Stimulated activated CD4-positive, alpha-beta T cell treated with anti-CD3 and anti-CD28 coated beads, Interleukin-2, amount 100 ng/mL, for 4 hours (primary cell): ENCODE measurements around the gene PARD3.
"Not testable (repeated sequence)": the region's sequence is repeated elsewhere in the genome, so short reads cannot be mapped to it uniquely, and the experiment has no call there.

Experiments
- DNase-seq: peaks from one replicate; pipeline ENCODE4 v3.0.0-alpha.2; 2020; ENCODE audit warnings: low read depth

PARD3 gene

DNA sequence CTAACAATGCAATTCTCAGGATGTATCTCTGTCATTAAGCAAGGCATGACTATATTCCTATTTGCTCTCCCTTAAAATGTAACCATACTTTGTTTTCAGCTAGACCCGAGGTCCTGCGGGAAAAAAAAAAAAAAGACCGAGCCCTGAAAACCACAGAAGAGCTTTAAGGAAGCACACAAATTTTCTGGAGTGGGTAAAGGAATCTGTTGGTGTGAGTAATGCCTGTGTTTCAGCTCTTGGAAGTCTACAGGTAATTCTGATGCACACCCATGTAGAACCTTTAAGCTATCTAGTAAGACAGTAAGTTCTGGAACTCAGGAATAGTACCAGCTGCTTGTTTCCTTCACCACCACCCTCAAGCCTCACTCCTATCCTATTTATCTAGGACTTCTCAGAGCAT lies 351.1 kb downstream of the PARD3 start:
- no peak for DNase-seq

DNA sequence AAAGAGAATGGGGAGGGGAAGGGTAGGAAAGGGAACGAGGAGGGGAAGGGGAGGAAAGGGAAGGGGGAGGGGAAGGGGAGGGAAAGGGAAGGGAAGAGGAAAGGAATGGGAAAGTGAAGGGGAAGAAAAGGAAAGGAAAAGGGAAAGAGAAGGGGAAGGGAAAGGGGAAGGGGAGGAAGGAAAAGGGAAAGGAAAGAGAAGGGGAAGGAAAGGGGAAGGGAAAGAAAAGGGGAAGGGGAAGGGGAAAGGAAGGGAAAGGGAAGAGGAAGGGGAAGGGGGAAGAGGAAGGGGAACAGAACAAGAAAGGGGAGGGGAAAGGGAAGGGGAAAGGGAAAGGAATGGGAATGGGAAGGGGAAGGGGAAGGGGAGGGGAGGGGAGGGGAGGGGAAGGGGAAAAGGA lies 352.1 kb downstream of the PARD3 start:
- no peak for DNase-seq

GRCh38 chr10:34462056-34462455 lies 353.0 kb downstream of the PARD3 start:
- no peak for DNase-seq

- DNase-seq, result no peak
These were observed 360.4 kb downstream of the PARD3 start for GRCh38 chr10:34454590-34455261.

DNA sequence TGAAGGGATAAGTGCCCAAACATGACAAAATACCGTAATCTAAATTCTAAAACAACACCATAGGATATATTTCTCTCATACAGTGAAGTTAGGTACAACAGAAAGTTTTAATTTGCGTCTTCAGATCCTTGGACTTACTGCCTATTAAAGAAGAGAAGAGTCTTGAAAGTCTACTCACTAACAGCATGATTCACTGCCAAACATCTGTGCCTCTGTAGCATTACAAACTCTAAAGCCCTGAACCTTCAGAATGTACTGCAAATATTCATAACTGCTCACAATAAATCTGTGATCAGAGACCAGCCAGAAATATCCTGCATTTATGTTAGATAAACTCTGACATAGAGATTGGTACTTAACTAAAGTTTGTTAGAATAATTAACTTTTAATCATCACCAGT lies 365.3 kb downstream of the PARD3 start:
- DNase-seq, result no peak

GRCh38 chr10:34446049-34446448 lies 369.0 kb downstream of the PARD3 start:
- no peak for DNase-seq

DNA sequence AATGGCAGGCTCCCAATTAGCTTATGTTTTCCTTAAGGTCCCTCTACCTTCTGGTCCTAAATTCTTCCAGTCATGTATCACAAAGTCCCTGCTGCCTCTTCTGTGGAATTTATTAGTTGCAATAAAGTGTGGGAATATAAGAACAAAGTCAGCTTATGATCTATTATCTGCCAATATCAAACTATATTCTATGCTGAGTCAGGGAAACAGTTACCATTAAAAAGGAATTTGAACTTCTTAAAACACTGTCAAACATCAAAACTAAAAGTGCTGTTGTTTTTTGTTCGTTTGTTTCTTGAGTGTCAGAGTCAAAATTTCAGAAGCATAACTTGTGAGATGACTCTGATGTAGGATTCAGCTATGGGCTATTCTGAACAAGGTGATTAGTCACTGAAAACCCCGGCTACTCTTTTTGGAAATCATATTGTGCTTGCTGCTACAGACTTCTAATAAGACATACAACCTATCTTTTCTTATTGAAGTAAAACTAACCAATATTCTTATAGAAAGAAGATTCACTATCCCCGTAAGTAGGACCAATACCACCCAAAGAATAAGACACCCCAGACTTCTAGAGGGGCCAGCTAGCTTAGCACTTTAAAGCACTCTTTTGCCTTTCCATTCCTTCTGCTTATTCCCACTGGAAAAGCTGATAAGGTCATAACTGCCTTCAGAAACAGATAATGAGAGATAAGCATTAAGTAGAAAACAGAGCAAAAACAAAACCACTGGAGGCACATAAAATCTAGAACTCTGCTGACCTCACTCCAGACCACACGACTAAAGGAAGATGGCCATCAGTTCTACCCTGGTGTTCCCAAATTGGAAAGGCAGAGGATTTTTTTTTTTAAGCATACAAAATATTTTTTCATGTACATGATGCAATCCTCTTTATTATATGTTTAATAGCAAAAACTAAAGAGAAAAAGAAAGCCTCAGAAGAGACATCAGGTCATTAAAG lies 370.6 kb downstream of the PARD3 start:
- DNase-seq, result no peak

DNA sequence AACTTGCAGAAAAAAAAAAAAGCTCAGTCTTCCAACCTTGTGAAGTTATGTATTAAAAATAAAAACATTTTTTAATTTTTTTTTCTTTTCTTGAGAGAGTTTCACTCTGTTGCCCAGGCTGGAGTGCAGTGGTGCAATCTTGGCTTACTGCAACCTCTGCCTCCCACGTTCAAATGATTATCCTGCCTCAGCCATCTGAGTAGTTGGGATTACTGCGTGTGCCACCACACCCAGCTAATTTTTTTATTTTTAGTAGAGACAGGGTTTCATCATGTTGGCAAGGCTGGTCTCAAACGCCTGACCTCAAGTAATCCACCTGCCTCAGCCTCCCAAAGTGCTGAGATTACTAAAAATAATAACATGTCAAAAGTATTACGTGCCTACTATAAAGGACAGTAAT lies 375.7 kb downstream of the PARD3 start:
- DNase-seq, result not testable (repeated sequence)

DNA sequence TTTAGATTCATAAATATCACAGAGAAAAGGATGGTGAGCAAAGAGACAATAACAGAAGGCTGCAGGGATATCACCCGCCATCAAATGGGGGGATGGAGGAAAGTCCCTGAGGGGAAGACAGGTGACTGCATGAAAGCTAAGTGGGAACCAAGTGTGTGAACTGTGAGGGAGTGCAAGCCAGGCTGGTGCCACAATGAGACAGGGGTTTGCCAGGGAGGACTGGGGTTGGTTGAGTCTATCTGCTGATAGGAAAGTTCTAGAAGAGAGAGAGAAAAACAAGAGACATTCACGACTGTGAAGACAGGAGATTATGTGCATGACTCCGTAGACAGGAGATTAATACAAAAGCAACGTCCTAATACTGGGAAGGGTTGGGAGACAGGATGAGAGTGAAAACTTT lies 376.4 kb downstream of the PARD3 start:
- no peak for DNase-seq

GRCh38 chr10:34437906-34438305 lies 377.2 kb downstream of the PARD3 start:
- no peak for DNase-seq

DNA sequence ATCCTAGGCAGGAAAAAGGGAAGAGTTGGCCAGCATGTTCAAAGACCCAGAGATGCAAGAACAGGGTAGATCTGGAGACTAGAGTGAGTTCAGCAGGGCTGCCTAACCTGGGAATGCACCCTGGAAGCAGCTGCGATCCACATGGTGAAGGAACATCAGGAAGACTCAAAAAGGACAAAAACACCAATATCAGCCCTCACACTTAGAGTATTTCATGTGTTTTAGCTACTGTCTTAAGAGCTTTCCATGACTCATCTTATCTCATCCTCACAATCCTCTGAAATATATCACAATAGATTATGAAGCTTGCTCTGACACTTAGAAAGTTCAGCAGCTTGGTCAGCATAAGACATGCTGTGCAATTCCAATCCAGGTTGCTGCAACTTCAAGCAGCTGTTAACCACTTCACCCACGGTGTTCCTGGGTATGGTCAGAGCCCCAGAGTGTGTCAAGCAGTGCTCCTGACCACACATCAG lies 380.9 kb downstream of the PARD3 start:
- DNase-seq, result no peak

- no peak for DNase-seq
These were observed 381.6 kb downstream of the PARD3 start for GRCh38 chr10:34433241-34434076.

DNA sequence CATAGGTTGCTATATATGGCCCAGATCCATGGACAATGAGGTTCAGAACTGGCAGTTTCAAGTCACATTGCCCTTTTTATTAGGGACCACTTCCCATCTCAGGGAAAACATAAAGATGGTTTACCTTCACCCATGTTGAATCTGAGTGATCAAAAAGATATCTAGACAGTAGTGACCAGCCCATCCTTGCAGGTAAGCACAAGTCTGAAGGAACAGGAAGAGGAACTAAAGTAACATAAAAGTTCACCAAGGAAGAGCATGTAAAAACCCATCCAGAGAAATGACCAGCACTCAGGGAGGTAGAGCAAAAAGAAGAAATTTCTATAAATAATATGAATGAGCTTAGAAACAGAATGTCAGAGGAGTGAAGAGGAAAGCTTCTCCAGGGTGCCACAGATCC lies 382.5 kb downstream of the PARD3 start:
- no peak for DNase-seq

DNA sequence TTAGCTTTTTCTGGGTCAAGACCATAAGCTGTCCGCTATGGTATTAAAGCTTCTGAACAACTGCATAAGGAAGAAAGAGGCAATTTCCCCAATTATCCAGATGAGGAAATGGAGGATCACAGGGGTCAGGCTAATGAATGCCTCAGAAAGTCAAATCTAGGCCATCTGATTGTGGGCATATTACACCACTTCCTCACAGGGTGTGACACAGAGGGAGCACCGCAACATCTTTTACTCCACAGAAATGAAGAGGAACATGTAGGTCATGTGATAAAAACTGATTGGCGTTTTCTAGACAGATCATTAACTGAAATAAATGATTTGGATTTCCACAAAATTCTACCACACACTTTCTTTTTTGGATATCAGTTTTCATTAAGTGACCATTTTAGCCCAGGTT lies 384.4 kb downstream of the PARD3 start:
- DNase-seq, result no peak

DNA sequence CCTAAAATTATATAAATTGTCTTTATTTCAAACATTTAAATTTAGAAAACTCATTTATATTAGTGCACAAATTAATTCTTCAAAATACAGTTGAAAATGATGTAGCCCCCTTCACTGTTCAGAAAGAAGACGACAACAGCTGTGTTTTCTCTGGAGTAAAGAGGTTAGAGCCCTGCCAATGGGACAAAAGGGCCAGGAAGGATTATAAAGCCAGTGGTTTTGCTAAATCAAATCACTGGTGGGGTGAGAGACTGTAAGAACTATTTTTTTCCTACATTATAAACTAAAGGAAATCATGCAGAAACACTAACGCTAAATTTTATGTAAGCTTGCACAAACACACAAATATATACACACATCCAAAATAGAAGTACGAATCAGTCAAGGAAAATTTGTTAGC lies 386.6 kb downstream of the PARD3 start:
- DNase-seq, result no peak

DNA sequence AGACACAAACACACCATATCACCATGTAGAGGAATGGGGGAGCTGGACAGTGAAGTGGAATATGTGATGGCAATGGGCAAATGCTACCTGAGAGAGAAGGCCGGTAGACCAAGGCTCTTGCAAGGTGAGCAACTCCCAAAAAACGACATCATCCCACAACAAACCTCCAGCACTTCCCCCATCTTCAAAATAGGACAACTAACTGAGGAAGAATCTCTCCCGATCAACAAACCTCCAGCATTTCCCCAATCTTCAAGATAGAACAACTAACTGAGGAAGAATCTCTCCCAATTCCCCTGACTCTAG lies 387.2 kb downstream of the PARD3 start:
- DNase-seq, result no peak

DNA sequence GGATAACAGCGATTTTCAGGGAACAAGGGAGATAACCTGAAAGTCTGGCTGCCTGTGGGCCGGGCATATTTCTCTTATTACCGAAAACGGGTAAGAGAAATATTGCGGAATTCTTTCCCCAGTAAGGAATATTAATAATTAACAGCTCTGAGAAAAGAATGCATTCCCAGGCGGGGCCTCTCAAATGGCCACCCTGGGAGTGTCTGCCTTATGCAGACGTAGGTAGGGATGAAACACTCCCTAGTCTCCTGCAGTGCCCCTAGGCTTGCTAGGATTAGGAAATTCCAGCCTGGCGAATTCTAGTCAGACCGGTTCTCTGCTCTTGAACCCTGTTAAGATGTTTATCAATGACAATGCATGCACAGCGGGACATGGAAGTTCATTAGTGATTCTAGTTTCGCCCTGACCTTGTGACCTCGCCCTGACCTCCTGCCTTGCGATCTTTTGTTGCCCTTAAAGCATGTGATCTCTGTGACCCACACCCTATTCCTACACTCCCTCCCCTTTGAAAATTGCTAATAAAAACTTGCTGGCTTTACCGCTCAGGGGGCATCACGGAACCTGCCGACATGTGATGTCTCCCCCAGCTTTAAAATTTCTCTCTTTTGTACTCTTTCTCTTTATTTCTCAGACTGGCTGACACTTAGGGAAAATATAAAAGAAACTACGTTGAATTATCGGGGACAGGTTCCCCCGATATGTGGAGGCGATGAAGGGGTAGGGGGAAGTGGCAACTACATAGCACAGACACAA lies 387.8 kb downstream of the PARD3 start:
- not testable (repeated sequence) for DNase-seq

DNA sequence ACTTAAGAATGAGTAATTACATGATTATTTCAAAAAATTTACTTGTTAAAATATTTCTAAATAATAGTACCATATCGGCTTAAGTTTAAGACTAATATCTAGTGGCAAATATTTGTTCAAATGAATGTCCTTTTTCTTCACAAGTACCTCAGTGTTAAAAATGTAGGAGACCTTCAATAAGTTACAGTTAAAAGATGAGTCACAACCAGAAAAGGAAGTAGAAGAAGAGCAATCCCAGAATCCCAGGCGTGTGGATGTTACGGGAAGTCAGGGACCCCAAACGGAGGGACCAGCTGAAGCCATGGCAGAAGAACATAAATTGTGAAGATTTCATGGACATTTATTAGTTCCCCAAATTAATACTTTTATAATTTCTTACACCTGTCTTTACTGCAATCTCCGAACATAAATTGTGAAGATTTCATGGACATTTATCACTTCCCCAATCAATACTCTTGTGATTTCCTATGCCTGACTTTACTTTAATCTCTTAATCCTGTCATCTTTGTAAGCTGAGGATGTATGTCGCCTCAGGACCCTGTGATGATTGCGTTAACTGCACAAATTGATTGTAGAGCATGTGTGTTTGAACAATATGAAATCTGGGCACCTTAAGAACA lies 388.4 kb downstream of the PARD3 start:
- DNase-seq, result not testable (repeated sequence)

- DNase-seq, result no peak
These were observed 389.1 kb downstream of the PARD3 start for GRCh38 chr10:34426041-34426440.

- no peak for DNase-seq
These were observed 391.1 kb downstream of the PARD3 start for GRCh38 chr10:34423673-34424625.
